NCI-H748 (cell line): ENCODE data around the gene ETF1.
"Not testable (repeated sequence)": the region's sequence is repeated elsewhere in the genome, so short reads cannot be mapped to it uniquely, and the experiment has no call there.

Experiments used
- DNase-seq: peaks from one replicate; lab custom pipeline; 2025; ENCODE audit not compliant: unreplicated experiment; lab: John Stamatoyannopoulos, UW

ETF1 gene

DNA sequence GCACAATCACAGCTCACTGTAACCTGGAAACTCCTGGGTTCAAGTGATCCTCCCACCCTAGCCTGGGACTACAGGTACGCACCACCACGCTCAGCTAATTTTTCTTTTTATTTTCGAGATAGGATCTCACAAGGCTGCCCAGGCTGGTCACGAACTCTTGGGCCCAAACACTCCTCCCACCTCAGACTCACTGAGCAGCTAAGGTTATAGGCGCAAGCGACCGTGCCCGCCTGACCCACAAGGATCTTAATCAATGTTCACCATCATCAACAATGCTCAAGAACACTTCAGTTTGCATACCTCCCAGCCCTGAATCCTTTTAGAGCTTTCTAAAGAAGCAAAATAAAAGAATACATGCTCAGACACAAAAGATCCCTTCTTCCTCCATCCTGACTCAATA lies 13.2 kb downstream of the ETF1 start:
- no peak for DNase-seq

DNA sequence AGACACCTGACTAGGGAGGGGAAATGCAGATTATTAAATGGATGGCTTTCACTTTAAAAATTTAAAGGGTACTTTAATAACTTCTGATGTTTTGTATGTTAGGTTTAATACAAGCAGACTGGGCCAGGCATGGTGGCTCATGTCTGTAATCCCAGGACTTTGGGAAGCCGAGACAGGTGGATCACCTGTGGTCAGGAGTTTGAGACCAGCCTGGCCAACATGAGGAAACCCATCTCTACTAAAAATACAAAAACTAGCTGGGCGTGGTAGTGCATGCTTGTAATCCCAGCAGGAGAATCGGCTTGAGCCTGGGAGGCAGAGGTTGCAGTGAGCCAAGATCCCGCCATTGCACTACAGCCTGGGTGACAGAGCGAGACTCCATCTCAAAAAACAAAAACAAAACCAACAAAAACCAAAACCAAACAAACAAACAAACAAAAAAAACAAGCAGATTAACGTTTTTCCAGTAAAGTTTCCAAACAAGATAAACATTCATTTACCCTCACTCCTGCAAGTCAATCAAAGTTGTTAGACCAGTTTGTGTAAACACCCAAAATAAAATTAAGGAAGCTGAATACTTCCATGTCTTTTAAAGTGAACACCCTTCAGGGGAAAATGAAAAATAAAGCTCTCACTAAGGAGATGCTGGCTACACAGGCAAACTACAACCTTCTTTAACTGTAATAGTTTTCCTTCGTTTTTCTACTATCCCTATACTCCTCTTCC lies 14.1 kb downstream of the ETF1 start:
- DNase-seq: no peak

DNA sequence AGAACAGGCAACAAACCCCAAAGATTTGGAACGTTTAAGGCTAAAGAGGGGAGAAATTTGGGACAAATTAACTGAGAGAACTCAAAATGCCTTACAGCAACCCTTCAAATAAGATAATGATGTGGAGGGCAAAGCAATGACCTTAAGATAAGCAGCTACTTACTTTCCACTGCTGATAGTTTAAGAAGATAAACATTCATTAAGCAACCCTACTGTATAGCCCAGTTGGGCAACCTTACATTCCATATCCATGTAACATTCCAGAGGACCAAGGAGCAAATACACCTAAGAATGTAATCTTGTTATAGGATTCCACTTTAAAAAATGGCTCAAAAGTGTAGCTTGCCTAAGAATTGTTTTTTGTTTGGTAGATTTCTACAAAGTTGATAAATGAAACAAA lies 14.8 kb downstream of the ETF1 start:
- DNase-seq: no peak

DNA sequence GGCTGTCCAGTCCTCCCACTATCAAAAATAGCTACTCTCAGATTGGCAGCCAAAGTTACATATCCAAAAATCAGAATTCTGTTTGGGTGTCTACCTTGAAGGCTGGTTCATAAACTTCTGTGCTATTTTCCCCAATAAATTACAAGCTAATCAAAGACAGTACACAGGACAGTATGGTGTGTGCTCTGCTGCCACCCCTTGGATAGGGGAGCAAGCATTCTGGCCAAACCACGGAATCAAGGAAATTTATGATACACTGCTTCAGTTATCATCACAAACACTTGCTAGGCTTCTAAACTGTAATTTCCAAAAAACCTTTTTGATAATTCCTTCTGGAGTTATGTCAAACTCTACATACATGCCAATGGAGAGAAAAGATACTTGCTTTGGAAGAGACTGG lies 15.9 kb downstream of the ETF1 start:
- no peak for DNase-seq

DNA sequence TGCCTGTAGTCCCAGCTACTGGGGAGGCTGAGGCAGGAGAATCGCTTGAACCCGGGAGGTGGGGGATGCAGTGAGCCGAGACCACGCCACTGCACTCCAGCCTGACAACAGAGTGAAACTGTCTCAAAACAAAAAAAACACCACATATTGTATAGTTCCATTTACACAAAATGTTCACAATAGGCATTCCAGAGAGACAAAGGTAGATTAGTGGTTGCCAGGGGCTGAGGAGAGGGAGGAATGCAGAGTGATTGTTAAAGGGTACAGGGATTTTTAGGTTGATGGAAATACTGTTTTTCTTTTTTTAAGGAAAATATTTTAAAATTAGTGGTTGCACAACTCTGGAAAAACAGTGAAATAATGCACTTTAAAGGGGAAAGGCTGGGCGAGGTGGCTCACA lies 19.6 kb downstream of the ETF1 start:
- no peak for DNase-seq

DNA sequence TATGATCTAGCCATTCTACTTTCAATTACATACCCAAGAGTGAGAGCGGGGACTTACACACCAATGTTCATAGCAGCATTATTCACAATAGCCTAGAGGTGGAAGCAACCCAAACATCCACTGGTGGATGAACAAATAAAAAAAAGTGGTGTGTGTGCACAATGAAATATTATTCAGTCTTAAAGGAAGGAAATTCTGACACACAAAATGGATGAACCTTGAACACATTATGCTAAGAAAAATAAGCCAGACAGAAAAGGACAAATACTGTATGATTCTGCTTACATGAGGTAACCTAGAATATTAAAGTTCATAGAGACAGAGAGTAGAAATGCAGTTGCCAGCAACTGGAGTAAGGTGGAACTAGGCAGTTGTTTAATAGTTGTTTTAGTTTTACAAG lies 22.1 kb downstream of the ETF1 start:
- no peak for DNase-seq

DNA sequence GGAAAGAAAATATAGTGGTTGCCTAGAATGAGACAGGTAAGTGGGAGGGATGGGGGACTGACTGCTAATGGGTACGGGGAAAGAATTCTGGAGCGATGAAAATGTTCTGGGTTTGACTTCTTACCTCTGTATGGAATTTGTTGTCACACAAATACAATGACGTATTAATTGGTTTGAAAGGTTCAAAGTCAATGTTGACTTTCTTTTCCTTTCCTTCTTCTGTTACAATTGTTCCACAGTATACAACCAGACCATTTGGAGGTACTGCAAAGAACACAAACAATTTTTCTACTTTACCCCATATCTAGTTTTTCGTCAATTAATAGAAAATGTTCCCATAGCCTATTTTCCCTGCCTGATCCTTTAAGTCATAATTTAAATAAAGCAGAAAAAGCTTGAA lies 25.6 kb downstream of the ETF1 start:
- DNase-seq: no peak

DNA sequence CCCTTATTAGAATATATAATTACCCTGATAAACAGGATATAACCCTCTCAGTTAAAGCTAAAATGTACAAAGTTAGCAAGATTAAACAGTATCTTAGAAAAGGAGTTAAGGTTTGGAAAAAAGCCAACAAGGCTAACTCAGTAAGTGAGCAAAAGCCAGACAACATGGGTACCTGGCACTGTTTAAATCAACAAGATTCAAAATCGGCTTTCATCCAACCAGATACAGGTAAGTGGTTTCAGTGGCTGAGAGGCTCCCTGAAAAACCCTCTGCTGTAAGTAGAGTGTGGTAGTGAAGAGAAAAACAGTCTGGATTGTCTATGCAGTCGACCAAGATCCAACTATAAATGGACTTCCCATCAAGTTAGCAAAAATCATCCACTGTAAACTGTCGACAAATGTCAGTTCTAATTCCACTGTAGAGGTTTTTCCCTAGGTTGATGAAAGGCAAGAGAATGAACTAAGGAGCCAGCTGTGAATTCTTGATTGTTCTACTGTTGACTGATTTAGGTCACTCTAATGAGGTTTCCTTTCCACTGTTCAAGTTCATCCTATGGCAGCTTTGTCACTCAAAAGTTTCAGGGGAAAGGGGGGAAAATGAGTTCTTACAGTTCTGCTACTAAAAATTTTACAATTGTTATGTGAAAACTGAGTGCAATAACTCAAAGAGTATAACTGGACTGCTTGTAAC lies 27.3 kb downstream of the ETF1 start:
- DNase-seq: no peak

DNA sequence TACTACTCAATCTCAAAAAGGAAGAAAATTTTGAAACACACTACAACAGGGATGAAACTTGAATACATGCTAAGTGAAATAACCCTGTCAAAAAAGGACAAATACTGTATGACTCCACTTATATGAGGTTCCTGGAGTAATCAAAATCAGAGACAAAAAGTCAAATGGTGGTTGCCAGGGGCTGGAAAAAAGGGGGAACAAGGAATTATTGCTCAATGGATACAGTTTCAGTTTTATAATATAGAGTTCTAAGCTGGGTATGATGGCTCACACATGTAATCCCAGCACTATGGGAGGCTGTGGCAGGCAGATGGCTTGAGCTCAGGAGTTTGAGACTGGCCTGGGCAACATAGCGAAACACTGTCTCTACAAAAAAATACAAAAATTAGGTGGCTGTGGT lies 29.0 kb downstream of the ETF1 start:
- DNase-seq: no peak

DNA sequence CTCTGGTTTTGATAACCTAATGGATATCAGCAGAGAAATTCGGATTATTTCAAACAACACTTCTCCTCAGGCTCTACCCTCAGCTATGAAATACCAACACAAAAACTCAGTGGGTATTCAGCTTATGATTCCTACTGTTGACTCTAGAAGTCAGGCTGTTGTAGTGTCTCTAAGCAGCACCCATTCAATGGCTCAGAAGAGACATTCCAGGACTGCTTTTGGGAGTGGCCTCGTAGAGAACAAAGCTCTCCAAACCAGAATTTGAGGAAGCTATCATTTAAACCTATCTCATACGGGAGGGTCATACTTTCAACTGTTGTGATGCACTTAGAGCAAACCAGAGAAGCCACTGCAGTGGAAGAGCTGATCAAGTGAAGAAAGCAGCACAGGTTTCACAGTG lies 34.1 kb downstream of the ETF1 start:
- DNase-seq: no peak

DNA sequence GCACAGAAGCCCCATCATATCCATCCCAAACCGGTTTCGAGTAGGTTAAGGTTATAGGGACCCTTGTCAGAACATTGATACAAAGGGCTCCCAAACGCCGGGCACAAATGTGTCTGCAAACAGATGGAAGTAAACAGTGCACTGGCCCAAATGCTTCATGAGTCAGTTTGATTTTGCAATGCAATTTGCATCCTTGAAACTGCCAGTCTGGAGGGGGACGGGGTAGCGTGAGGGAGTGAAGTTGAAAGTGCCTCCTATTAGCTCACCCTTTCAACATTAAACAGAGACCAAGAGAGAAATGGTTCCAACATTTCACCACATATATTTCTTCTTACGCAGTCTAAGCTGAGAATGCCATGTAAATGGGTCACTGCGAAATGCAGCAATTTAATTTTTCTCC lies 35.6 kb downstream of the ETF1 start:
- DNase-seq: not testable (repeated sequence)

DNA sequence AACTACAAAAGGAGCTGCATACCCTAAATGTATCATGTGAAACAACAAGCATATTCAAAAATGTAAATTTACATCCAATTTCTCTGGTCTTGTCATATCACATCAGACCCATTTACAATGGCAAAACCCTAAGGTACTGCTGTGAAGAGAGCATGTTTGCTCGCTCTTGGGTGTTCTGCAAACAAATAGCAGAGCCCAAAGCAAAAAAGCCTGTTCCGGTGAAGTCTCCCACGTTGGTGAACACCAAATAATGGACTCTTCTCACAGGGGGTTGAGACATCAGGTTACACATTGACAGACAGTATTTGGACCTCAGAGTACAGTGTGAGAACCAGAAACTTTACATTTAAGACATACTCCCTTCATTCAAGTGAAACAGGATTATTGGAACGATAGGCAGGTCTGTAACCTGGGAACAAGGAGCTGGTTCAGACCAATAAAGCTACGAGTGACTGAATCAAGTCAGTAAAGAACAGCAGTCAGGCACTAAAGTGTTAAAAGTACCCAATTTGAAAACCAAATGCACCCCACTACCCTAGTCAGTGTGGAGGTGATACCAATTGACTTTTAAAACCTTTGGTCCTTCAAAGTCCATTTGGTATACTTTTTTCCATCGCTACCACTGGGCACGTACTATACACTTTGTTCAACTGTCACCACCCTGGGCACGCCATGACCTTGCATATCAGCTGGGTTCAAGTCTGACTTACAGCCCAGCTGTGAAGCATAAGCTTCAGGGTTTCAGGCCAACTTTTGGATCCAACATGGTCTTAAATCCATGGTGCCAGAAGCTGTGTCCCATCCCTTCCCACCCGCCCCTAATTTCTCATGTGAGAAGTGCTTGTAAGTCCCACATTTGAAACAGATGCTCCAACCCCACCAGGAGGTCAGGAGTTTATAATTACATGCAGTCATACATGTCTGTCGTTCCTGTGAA lies 36.4 kb downstream of the ETF1 start:
- DNase-seq: no peak

DNA sequence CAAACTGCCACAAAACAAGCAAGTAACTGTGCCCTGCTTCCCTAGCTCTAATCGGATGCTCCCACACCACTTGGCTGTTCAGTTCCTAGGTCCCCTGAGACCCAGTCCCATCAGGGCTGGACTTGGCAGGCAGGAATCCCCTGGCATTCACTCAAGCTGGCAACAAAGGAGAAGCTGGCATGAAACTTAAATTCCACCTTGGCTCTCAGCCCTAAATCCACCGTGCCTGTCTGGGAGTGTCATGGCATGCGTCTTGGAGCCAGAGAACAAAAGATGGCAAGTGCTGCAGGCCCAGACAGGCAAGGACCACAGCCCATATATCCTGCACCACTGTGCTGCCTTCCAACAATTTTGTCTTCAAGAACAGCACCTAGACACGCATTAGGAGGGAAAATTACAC lies 38.2 kb downstream of the ETF1 start:
- no peak for DNase-seq

DNA sequence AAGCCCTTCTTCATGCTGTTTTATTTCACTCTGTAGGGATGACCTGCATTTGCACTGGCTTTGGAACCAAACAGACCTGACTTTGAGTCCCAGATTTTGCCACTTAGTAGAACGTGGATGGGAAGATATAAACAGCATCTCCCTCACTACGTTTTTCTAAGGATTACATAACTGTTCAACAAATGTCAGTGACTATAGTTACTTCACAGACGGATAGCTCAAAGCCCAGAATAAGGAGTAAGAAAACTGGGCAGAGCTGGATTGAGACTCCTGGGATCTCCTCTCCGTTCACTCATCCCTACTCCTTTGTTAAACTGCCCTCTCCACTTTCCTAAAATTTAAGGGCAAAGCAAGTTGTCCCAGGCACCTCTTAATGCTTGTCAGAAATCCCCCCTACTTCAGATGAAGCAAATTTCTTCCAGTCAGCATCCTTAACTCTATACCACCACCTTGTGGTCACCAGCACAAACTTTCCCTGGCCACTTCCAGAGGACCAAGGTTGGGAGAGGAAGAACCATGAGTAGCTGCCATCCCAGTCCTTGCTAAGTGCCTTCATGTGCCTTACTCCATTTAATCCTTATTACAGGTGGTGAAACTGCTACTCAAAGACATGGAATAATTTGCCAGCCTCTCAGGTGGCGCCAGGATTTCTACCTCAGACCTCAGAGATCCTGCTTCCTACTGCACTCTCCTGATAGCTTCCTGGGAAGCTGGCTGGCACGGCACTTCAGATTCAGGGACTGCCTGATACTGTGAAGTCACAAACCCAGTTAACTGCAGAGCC lies 39.4 kb downstream of the ETF1 start:
- peak; percentile 68 for DNase-seq

DNA sequence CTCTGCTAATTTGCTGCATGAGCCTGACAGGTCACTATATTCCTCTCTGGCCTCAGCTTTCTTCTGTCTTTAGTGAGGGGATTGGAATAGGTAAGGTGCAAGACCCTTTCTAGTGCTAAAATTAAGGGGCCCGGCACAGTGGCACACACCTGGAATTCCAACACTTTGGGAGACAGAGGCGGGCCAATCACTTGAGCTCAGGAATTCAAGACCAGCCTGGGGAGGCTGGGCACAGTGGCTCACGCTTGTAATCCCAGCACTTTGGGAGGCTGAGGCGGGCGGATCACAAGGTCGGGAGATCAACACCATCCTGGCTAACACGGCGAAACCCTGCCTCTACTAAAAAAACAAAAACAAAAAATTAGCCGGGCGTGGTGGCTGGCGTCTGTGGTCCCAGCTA lies 40.5 kb downstream of the ETF1 start:
- no peak for DNase-seq

DNA sequence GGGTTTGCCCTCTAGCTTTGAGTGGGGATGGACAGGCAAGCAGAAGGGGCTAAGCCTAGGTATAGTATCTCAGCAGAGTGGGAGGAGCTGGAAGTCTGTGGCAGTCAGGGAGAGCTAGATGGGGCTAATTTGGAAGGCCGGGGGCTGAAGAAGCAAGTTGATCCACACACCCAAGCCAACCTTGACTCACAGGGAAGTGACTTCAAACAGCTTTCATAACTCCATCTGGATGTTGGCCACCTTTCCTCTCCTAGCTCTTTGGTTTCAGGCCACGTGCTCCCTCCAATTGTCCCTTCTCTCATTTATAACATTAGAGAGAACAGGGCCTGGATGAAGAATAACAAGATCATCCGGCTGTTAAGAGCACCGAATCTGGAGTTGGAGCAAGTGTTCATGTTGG lies 40.9 kb downstream of the ETF1 start:
- no peak for DNase-seq

DNA sequence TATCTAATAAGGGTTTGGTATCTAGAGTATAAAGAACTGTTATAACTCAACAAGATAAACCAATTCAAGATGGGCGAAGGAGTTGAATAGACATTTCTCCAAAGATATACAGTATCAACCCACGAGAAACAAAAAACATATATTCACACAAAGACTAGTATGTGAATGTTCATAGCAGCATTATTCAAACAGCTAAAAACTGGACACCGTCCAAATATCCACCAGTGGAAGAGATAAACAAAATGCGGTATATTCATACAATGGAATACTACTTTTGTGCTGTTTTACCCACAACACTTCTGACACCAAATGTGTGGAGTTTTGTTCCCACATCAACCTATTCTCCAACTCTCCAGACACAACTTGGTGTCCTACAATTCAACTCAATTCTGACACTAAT lies 44.7 kb downstream of the ETF1 start:
- DNase-seq: no peak

DNA sequence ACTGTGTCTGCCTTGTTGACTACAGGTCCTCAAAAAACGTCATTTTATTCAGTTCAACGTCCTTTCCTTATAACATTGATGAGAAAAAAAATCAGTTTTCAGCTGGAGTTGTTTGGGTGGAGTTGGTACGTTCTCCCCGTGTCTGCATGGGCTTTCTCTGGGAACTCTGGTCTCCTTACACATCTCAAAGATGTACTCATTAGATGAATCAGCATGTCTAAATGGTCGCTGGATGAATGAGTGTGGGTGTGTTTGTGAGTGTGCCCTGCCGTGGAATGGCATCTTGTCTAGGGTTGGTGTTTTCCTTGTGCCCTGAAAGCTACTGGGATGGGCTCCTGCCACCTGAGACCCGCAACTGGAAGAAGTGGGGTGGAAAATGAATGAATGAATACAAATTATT lies 47.7 kb downstream of the ETF1 start:
- no peak for DNase-seq

DNA sequence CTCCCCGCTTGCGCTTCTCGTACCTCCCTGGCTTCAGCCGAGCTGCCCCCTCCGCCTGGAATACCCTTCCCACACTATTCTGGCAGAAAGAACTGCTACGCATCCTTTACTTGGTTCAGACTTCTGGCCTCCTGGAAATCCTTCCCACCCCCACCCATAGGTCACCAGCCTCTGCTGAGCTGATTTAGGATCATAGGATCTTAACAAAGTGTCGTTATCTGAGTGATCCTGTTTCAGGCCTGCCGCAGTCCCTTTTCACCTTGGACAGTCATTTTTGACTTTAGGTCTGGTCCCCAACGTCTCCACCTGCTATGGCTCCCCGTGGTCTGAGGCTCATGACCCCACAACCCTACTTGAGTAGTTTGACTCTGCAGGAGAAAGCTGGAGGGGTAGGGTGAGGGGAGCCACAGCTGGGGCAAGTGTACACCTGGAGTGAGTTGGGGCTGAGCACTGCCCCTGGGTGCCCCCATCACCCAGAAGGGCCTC lies 50.4 kb downstream of the ETF1 start:
- DNase-seq: no peak

DNA sequence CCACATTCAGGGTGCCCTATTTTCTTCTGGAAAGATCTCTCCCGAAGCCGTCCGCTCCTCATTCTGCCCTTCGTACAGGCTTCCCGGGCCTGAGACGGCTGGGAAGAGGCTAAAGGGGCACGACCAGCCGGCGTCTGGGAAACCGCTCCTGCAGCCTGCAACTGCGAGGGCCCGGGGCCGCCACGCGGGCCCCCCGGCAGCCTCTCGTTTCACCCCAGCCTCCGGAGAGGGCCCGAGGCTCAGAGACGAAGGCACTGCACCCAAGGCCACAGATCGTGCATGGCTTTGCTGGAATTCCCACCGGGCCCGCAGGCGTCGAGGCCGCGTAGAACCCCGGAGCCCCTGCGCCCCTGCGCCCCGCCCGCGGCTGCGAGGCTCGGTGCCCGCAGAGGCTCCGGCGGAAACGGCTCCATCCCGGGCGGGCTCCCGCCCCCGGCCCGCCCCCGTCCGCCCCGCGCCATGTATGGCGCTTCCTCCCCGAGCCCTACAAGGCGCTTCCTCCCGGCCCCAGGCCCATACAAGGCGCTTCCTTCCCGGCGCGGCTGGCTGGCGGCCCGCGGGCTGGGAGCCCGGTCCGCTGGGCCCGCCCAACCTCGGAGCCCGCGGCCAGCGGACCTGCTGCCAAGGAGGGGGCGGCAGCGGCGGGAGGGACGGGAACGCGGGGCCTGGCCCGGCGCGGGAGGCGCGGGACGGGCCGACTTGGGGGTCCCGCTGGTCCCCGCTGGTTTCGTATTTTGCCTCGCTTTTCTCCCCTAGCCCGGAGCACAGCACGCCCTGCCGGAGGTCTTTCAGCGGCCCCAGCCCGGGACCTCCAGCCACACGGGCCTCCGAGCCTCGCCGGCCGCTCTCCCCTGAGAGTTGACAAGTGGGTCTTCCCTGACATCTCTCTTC lies 51.1 kb downstream of the ETF1 start:
- DNase-seq: peak; percentile 87
